H9 (cell line): Measurements from ENCODE around the gene PACSIN2. TPM values are rescaled to one million over a fixed set of nuclear protein-coding genes. Genes with fewer than 3 reads are reported as not detected.

Experiments
- DNase-seq: peaks from one replicate; pipeline ENCODE4 v3.0.0-alpha.2; 2017
- H2AFZ ChIP-seq: one replicate; pipeline ENCODE4 v1.6.1; 2013; ENCODE audit warnings: mild to moderate bottlenecking, low read length, control low read depth, moderate library complexity
- H2AK5ac ChIP-seq: 2 replicates; pipeline ENCODE4 v1.6.1; 2013; ENCODE audit warnings: low read length, control low read depth, mixed read lengths; ENCODE audit not compliant: insufficient read length
- H2BK120ac ChIP-seq: one replicate; pipeline ENCODE4 v1.6.1; 2013; ENCODE audit warnings: low read depth, mild to moderate bottlenecking, low read length, control low read depth, inconsistent platforms; ENCODE audit not compliant: poor library complexity, severe bottlenecking
- H2BK12ac ChIP-seq: 2 replicates; pipeline ENCODE4 v1.6.1; 2013; ENCODE audit warnings: low read length, control low read depth, mixed read lengths, low read depth; ENCODE audit not compliant: insufficient read length
- H2BK15ac ChIP-seq: 2 replicates; pipeline ENCODE4 v1.6.1; 2013; ENCODE audit warnings: low read depth, low read length, control low read depth
- H2BK20ac ChIP-seq: one replicate; pipeline ENCODE4 v1.6.1; 2013; ENCODE audit warnings: low read depth, mild to moderate bottlenecking, low read length, control low read depth, inconsistent platforms; ENCODE audit not compliant: poor library complexity, severe bottlenecking
- H2BK5ac ChIP-seq: 2 replicates; pipeline ENCODE4 v1.6.1; 2013; ENCODE audit warnings: low read length, control low read depth, mixed read lengths; ENCODE audit not compliant: insufficient read length
- H3K14ac ChIP-seq: 2 replicates; pipeline ENCODE4 v1.6.1; 2013; ENCODE audit warnings: low read length, control low read depth; ENCODE audit not compliant: insufficient read depth
- H3K18ac ChIP-seq: 2 replicates; pipeline ENCODE4 v1.6.1; 2013; ENCODE audit warnings: low read depth, mild to moderate bottlenecking, mixed read lengths, low read length, control low read depth; ENCODE audit not compliant: insufficient read length
- H3K23ac ChIP-seq: 2 replicates; pipeline ENCODE4 v1.6.1; 2013; ENCODE audit warnings: low read length, control low read depth, mixed read lengths, low read depth; ENCODE audit not compliant: insufficient read length
- H3K23me2 ChIP-seq: 2 replicates; pipeline ENCODE4 v1.6.1; 2013; ENCODE audit warnings: low read depth, mild to moderate bottlenecking, mixed read lengths, low read length, control low read depth; ENCODE audit not compliant: insufficient read length, poor library complexity, severe bottlenecking
- H3K27ac ChIP-seq: 2 replicates; pipeline ENCODE4 v1.5.1; 2013; ENCODE audit warnings: low read length, control low read depth, mixed read lengths, low read depth; ENCODE audit not compliant: insufficient read length
- H3K27me3 ChIP-seq: 2 replicates; pipeline ENCODE4 v1.6.1; 2013; ENCODE audit warnings: low read length, control low read depth, inconsistent platforms; ENCODE audit not compliant: insufficient read depth
- H3K4ac ChIP-seq: 2 replicates; pipeline ENCODE4 v1.6.1; 2013; ENCODE audit warnings: low read depth, mild to moderate bottlenecking, control low read depth, inconsistent platforms, low read length, moderate library complexity
- H3K4me1 ChIP-seq: 2 replicates; pipeline ENCODE4 v1.6.1; 2013; ENCODE audit warnings: low read length, control low read depth, inconsistent platforms; ENCODE audit not compliant: insufficient read depth
- H3K4me2 ChIP-seq: 2 replicates; pipeline ENCODE4 v1.6.1; 2013; ENCODE audit warnings: low read length, control low read depth, mixed read lengths; ENCODE audit not compliant: insufficient read length, insufficient read depth
- H3K56ac ChIP-seq: 2 replicates; pipeline ENCODE4 v1.6.1; 2013; ENCODE audit warnings: low read depth, mild to moderate bottlenecking, mixed read lengths, low read length, control low read depth; ENCODE audit not compliant: insufficient read length
- H3K79me1 ChIP-seq: 2 replicates; pipeline ENCODE4 v1.6.1; 2013; ENCODE audit warnings: low read depth, mild to moderate bottlenecking, moderate library complexity, low read length, control low read depth, inconsistent platforms; ENCODE audit not compliant: insufficient read depth, poor library complexity, severe bottlenecking
- H3K79me2 ChIP-seq: 2 replicates; pipeline ENCODE4 v1.6.1; 2013; ENCODE audit warnings: low read length, control low read depth, inconsistent platforms; ENCODE audit not compliant: insufficient read depth
- H3K9ac ChIP-seq: 2 replicates; pipeline ENCODE4 v1.6.1; 2013; ENCODE audit warnings: low read length, control low read depth, mixed read lengths; ENCODE audit not compliant: insufficient read length; ENCODE audit errors: extremely low read depth
- H3K9me3 ChIP-seq: one replicate; pipeline ENCODE4 v1.6.1; 2013; ENCODE audit warnings: low read depth, low read length, inconsistent platforms; ENCODE audit not compliant: control insufficient read depth
- H3T11ph ChIP-seq: one replicate; pipeline ENCODE4 v1.6.1; 2013; ENCODE audit warnings: mild to moderate bottlenecking, low read length, control low read depth, inconsistent platforms
- H4K20me1 ChIP-seq: one replicate; pipeline ENCODE4 v1.6.1; 2013; ENCODE audit not compliant: control insufficient read depth, insufficient read length, insufficient read depth
- H4K5ac ChIP-seq: 2 replicates; pipeline ENCODE4 v1.6.1; 2013; ENCODE audit warnings: low read depth, mild to moderate bottlenecking, mixed read lengths, low read length, control low read depth; ENCODE audit not compliant: insufficient read length
- H4K8ac ChIP-seq: replicated peaks from 2 replicates; pipeline ENCODE4 v1.6.1; 2013; ENCODE audit warnings: low read length, control low read depth, mixed read lengths, low read depth; ENCODE audit not compliant: insufficient read length
- H4K91ac ChIP-seq: 2 replicates; pipeline ENCODE4 v1.6.1; 2013; ENCODE audit warnings: low read depth, mild to moderate bottlenecking, moderate library complexity, mixed read lengths, low read length, control low read depth; ENCODE audit not compliant: insufficient read length
- H3K27ac Mint-ChIP-seq, 3 experiments: 2 replicates in 2 of 3; 3 replicates in 1 of 3; pipeline ENCODE4 v1.8.0; 2020 to 2021; ENCODE audit warnings: mixed read lengths in 3 of 3, mild to moderate bottlenecking in 1 of 3, moderate library complexity in 1 of 3
- H3K27me3 Mint-ChIP-seq: 2 replicates; pipeline ENCODE4 v1.8.0; 2021; ENCODE audit warnings: low read depth, mild to moderate bottlenecking, moderate library complexity, mixed read lengths
- H3K36me3 Mint-ChIP-seq, 3 experiments: 2 replicates in 2 of 3; 3 replicates in 1 of 3; pipeline ENCODE4 v1.8.0; 2020 to 2021; ENCODE audit warnings: low read depth in 3 of 3, mixed read lengths in 3 of 3; ENCODE audit not compliant: insufficient read depth in 1 of 3
- H3K4me1 Mint-ChIP-seq, 2 experiments: 2 replicates each; pipeline ENCODE4 v1.8.0; 2020; ENCODE audit warnings: mixed read lengths in 2 of 2
- H3K4me3 Mint-ChIP-seq, 2 experiments: 2 replicates in 1 of 2; 3 replicates in 1 of 2; pipeline ENCODE4 v1.8.0; 2020 to 2021; ENCODE audit warnings: mild to moderate bottlenecking in 2 of 2, mixed read lengths in 2 of 2, moderate library complexity in 1 of 2
- H3K9me3 Mint-ChIP-seq, 2 experiments: 2 replicates in 1 of 2; 3 replicates in 1 of 2; pipeline ENCODE4 v1.8.0; 2020; ENCODE audit warnings: mild to moderate bottlenecking in 2 of 2, mixed read lengths in 2 of 2, moderate library complexity in 1 of 2
- WGBS: extraction: QIAGEN DNeasy Blood & Tissue Kit; methylation state at CpG from one replicate; pipeline ENCODE4 v1.1.7; 2013; ENCODE audit warnings: missing lambda C conversion rate, low lambda C conversion rate, mixed read lengths; ENCODE audit not compliant: insufficient read length; ENCODE audit errors: extremely low coverage; 5-methylcytosine and 5-hydroxymethylcytosine counted together
- total RNA-seq: library from RNA; stranded (reverse); gene quantifications from 2 replicates; pipeline ENCODE4 v1.2.1, GENCODE V29; 2021
- TF ChIP-seq, protein P1 (sequence below): fragments of 200-600 bp; sonication (generic); conservative IDR thresholded peaks from 3 replicates; pipeline ENCODE4 v1.8.0; 2021; ENCODE audit warnings: antibody characterized with exemption, mild to moderate bottlenecking

The PACSIN2 gene
- total RNA-seq, 1 experiment from 2014 or later = 62.3 TPM

- Histone ChIP-seq H3K9ac (no peak overlapping the region), H2BK15ac (no peak overlapping the region), H4K91ac (no peak overlapping the region), H3K79me1 (peaks cover 10% of the 10 kb centered on the region), H3K18ac (no peak overlapping the region), H3K56ac (no peak overlapping the region), H2AFZ (no peak overlapping the region), H3K23me2 (no peaks in the 10 kb centered on the region), H2BK120ac (no peak overlapping the region), H2BK12ac (no peak overlapping the region), H2AK5ac (no peak overlapping the region), H3K4me1 (peaks cover 16% of the 10 kb centered on the region), H3K4ac (no peak overlapping the region), H2BK20ac (no peak overlapping the region), H4K8ac (no peak overlapping the region), H3K27me3 (no peaks in the 10 kb centered on the region), H3T11ph (no peak overlapping the region), H3K9me3 (no peaks in the 10 kb centered on the region), H3K79me2 (peaks cover 8% of the 10 kb centered on the region; the same call in 1 of the 2 replicates), H3K14ac (no peak overlapping the region), H4K5ac (no peak overlapping the region), H3K23ac (no peak overlapping the region), H3K4me2 (no peak overlapping the region), H2BK5ac (no peak overlapping the region), H4K20me1 (no peaks in the 10 kb centered on the region), H3K27ac (no peak overlapping the region)
- H3K9me3 Mint-ChIP-seq = no peaks in the 10 kb centered on the region
- H3K4me1 Mint-ChIP-seq = peaks cover 45 to 47% of the 10 kb centered on the region in 2 experiments
- TF ChIP-seq, protein P1, sequence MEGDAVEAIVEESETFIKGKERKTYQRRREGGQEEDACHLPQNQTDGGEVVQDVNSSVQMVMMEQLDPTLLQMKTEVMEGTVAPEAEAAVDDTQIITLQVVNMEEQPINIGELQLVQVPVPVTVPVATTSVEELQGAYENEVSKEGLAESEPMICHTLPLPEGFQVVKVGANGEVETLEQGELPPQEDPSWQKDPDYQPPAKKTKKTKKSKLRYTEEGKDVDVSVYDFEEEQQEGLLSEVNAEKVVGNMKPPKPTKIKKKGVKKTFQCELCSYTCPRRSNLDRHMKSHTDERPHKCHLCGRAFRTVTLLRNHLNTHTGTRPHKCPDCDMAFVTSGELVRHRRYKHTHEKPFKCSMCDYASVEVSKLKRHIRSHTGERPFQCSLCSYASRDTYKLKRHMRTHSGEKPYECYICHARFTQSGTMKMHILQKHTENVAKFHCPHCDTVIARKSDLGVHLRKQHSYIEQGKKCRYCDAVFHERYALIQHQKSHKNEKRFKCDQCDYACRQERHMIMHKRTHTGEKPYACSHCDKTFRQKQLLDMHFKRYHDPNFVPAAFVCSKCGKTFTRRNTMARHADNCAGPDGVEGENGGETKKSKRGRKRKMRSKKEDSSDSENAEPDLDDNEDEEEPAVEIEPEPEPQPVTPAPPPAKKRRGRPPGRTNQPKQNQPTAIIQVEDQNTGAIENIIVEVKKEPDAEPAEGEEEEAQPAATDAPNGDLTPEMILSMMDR = no peak
- peak overlapping the region; percentile 21 to 94 (median 94); a peak in 6 of 7 replicates for H3K27ac Mint-ChIP-seq
- WGBS = no CpG with 5 or more reads among the region's 16 CpGs
- H3K36me3 Mint-ChIP-seq = peaks cover 0 to 5% (median 0%) of the 10 kb centered on the region in 3 experiments; a peak in 1 of 7 replicates
- DNase-seq = peak; percentile 27
- no peaks in the 10 kb centered on the region; the same call in 1 of the 2 replicates for H3K27me3 Mint-ChIP-seq
- no peak overlapping the region; a peak in 1 of 5 replicates for H3K4me3 Mint-ChIP-seq
Observed at GRCh38 chr22:42946546-42947198, 68.3 kb downstream of the PACSIN2 start.
